ENCODE measurements around the gene CHIC2. TPM values are rescaled to one million over a fixed set of nuclear protein-coding genes. Genes with fewer than 3 reads are reported as not detected.

Gene CHIC2
- total RNA-seq, 6 experiments from 2014 or later = 8.4 to 22.9 (median 15.3) TPM

DNA sequence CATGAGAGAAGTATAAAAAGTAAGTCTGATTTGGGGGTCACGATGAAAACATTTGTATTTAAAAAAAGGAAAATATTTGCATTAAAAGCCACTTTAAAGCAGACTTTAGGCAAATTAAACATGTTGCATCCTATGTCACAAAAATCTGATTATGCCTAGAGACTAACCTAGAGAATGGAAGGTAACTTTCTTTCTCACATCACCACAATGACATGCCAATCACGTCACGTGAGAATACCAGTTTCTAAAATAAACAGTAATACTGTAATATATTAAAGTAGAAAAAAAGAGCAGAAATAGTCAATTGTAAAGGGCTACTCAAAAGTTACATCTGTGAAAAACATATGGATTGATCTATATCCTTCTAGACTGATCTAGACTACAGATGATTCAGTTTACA lies 3.3 kb downstream of the CHIC2 start:
- TF ChIP-seq, protein P1, sequence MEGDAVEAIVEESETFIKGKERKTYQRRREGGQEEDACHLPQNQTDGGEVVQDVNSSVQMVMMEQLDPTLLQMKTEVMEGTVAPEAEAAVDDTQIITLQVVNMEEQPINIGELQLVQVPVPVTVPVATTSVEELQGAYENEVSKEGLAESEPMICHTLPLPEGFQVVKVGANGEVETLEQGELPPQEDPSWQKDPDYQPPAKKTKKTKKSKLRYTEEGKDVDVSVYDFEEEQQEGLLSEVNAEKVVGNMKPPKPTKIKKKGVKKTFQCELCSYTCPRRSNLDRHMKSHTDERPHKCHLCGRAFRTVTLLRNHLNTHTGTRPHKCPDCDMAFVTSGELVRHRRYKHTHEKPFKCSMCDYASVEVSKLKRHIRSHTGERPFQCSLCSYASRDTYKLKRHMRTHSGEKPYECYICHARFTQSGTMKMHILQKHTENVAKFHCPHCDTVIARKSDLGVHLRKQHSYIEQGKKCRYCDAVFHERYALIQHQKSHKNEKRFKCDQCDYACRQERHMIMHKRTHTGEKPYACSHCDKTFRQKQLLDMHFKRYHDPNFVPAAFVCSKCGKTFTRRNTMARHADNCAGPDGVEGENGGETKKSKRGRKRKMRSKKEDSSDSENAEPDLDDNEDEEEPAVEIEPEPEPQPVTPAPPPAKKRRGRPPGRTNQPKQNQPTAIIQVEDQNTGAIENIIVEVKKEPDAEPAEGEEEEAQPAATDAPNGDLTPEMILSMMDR (IDR thresholded peaks at IDR 0.05) = no peak
- TF ChIP-seq POLR2A (IDR thresholded peaks at IDR 0.05) = no peak
- H3K36me3 ChIP-seq = no peaks in the 10 kb centered on the region
- intact Hi-C loops (cut with DNase I) = no loop called here
- H3K9me3 ChIP-seq = no peaks in the 10 kb centered on the region
- ATAC-seq = no peak
- H3K27ac ChIP-seq = no peak overlapping the region
- no peak overlapping the region for H3K4me3 ChIP-seq
- H3K4me1 ChIP-seq = peaks cover 4 to 57% (median 13%) of the 10 kb centered on the region in 4 donors
- no peaks in the 10 kb centered on the region for H3K27me3 ChIP-seq
- 42% methylated on average over 3 of the region's 3 CpGs for WGBS (ENCODE audit: insufficient coverage, low coverage, low lambda C conversion rate, missing lambda C conversion rate)
- DNase-seq = no peak

DNA sequence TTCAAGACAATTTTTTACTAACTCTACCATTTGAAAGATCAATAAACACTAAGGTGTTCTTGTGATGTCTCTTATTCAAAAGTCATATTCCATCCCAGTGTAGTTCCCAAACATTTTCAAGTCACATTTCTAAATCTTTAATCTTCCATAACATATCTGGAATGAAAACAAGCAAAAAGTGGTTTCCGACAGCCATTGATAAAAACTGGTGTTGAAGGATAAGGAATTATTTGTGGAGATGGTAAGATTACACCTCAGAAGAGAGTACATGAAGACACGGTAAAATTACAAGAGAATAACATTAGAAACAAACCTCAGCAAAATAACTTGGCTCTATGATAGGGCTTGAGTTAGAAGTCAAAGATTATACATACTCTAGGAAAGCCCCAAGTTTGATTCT lies 4.3 kb downstream of the CHIC2 start:
- 40% methylated on average over 2 of the region's 2 CpGs for WGBS (ENCODE audit: insufficient coverage, low coverage, low lambda C conversion rate, missing lambda C conversion rate)
- no peak for ATAC-seq

DNA sequence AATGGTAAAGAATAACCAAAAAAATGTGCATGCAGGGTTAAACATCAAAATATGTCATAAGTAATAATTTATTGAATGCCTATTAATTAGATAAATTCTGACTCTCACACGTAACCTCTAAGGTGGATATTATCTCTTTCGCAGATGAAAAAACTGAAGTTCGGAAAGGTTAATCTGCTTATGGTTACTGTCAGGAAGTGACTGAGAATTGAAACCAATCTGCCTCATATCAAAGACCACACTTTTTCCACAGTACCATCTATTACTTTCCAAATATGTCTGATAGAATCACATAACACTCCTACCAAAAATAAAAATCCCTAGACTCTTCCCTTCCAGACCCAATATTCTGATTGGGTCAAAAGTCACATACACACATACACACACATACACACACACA lies 6.2 kb downstream of the CHIC2 start:
- no peaks in the 10 kb centered on the region for H3K27me3 ChIP-seq
- H3K9me3 ChIP-seq = no peaks in the 10 kb centered on the region
- no peak for TF ChIP-seq POLR2A (IDR thresholded peaks at IDR 0.05)
- TF ChIP-seq, protein P1 (IDR thresholded peaks at IDR 0.05) = no peak
- 57% methylated on average over 3 of the region's 3 CpGs for WGBS (ENCODE audit: insufficient coverage, low coverage, low lambda C conversion rate, missing lambda C conversion rate)
- no peak overlapping the region for H3K4me3 ChIP-seq
- peaks cover 6 to 79% (median 22%) of the 10 kb centered on the region in 4 donors for H3K4me1 ChIP-seq
- no peak overlapping the region for H3K27ac ChIP-seq
- intact Hi-C loops (cut with DNase I) = no loop called here
- no peaks in the 10 kb centered on the region for H3K36me3 ChIP-seq
- DNase-seq (no peak), ATAC-seq (no peak)

More for the DNA sequence above, 4.3 kb downstream of the CHIC2 start:
- peaks cover 6 to 67% (median 18%) of the 10 kb centered on the region in 4 donors for H3K4me1 ChIP-seq
- no peak for DNase-seq
- no peak overlapping the region for H3K27ac ChIP-seq
- H3K9me3 ChIP-seq = no peaks in the 10 kb centered on the region
- H3K36me3 ChIP-seq = no peaks in the 10 kb centered on the region
- intact Hi-C loops (cut with DNase I) = no loop called here
- TF ChIP-seq, protein P1 (IDR thresholded peaks at IDR 0.05) = no peak
- TF ChIP-seq POLR2A (IDR thresholded peaks at IDR 0.05) = no peak
- H3K27me3 ChIP-seq = no peaks in the 10 kb centered on the region
- H3K4me3 ChIP-seq = no peak overlapping the region

DNA sequence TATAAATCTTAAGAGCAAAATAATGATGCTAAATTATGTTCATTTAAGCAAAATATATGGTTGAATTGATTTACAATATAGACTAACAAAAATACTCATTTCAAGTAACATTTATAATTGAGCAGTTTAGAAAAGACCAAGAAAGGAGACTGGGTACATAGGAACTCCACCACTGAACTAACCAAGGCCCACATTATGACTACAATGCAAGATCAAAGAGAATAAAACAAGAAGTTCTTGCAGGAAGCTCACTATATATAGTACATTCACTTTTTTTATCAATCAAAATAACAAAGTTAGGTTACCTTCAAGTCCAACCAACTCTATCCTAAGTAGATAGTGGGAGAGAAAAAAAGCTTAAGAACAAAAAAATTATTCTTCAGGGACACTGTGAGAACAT lies 8.0 kb downstream of the CHIC2 start:
- H3K27ac ChIP-seq = no peak overlapping the region
- H3K36me3 ChIP-seq = no peaks in the 10 kb centered on the region
- H3K4me3 ChIP-seq = no peak overlapping the region
- intact Hi-C loops (cut with DNase I) = no loop called here
- ATAC-seq = no peak
- no peaks in the 10 kb centered on the region for H3K27me3 ChIP-seq
- H3K4me1 ChIP-seq = peaks cover 0 to 63% (median 20%) of the 10 kb centered on the region in 4 donors
- no peaks in the 10 kb centered on the region for H3K9me3 ChIP-seq
- TF ChIP-seq, protein P1 (IDR thresholded peaks at IDR 0.05) = no peak
- TF ChIP-seq POLR2A (IDR thresholded peaks at IDR 0.05) = no peak
- no peak for DNase-seq

DNA sequence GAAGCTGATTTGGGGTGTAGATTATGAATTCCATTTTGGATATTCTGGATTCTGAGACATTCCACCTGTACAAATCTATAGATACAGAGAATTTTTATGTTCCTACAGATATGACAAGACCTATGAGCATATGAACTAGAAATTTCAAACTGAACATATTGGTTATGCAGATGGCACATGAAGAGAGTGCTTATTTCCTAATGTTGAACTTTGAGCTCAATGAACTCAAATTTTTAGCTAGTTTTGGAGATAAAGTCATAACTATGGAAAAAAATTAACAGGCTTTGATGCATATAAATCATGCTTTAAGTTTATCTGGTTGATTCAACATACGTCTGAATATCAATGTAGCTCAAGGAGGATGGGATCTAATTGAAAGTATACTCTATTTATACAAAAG lies 8.9 kb downstream of the CHIC2 start:
- no peaks in the 10 kb centered on the region for H3K9me3 ChIP-seq
- H3K27ac ChIP-seq = no peak overlapping the region
- intact Hi-C loops (cut with DNase I) = no loop called here
- peaks cover 0 to 60% (median 18%) of the 10 kb centered on the region in 4 donors for H3K4me1 ChIP-seq
- ATAC-seq = no peak
- 76% methylated on average over 1 of the region's 1 CpG for WGBS (ENCODE audit: insufficient coverage, low coverage, low lambda C conversion rate, missing lambda C conversion rate)
- no peak for DNase-seq
- no peak for TF ChIP-seq POLR2A (IDR thresholded peaks at IDR 0.05)
- TF ChIP-seq, protein P1 (IDR thresholded peaks at IDR 0.05) = no peak
- H3K4me3 ChIP-seq = no peak overlapping the region
- H3K27me3 ChIP-seq = no peaks in the 10 kb centered on the region
- H3K36me3 ChIP-seq = no peaks in the 10 kb centered on the region
